Fibroblast of mammary gland (primary cell): ENCODE results near the gene ZBTB47.

Experiments
- DNase-seq: peaks from one replicate; pipeline ENCODE4 v3.0.0-alpha.2; 2010; ENCODE audit warnings: low read depth
- H3K4me3 ChIP-seq: 2 replicates; pipeline ENCODE4 v1.5.1; 2011; ENCODE audit warnings: low read depth, mild to moderate bottlenecking, low read length, moderate library complexity; ENCODE audit not compliant: control insufficient read depth
- TF ChIP-seq, protein P1 (sequence below): conservative IDR thresholded peaks from 2 replicates; pipeline ENCODE4 v1.5.1; 2011; ENCODE audit warnings: low read depth, low read length, inconsistent platforms; ENCODE audit not compliant: control insufficient read depth, insufficient read depth

ZBTB47 gene

DNA sequence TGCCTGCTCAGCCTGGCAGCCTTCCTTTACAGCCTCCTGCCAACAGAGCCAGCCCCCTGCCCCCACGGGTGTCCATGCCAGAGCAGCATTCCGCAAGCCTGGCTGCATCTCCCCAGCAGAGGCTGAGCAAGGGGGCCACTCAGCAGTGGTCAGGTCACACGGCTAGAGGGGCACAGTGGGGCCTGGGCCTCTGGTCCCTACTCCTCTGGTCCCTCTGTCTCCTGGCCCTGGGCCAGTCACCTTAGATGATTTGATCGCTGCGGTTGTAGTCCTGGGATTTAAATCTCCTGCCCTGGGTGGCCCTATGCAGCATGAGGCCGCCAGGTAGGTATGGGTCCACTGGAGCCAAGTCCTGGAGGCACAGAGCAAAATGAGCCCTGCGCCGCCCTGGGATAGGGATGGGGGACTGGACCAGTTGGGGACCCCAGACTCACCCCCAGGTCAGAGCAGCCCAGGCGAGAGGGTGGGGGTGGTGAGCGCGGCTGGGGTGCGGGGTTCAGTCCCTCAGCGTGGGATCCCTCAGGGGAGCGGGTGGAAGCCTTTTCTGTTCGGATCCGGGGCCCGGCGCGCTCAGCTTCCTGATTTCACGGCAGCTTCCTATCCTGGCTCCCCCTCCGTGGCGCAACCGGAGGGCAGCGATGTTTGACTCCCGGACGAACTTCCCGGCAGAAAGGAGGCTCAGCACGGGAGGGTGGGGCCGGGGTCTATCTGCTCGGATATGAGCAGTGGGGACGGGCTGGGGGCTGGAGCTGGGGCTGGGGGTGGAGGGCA is at the start of gene ZBTB47:
TSS of gene ZBTB47 (plus strand) at position 138 of the 771 bp plus-strand sequence. CDS start 4,659 bp downstream, outside the sequence.
- TF ChIP-seq, protein P1, sequence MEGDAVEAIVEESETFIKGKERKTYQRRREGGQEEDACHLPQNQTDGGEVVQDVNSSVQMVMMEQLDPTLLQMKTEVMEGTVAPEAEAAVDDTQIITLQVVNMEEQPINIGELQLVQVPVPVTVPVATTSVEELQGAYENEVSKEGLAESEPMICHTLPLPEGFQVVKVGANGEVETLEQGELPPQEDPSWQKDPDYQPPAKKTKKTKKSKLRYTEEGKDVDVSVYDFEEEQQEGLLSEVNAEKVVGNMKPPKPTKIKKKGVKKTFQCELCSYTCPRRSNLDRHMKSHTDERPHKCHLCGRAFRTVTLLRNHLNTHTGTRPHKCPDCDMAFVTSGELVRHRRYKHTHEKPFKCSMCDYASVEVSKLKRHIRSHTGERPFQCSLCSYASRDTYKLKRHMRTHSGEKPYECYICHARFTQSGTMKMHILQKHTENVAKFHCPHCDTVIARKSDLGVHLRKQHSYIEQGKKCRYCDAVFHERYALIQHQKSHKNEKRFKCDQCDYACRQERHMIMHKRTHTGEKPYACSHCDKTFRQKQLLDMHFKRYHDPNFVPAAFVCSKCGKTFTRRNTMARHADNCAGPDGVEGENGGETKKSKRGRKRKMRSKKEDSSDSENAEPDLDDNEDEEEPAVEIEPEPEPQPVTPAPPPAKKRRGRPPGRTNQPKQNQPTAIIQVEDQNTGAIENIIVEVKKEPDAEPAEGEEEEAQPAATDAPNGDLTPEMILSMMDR, result no peak
- peak within 1 kb of the TSS; percentile 76 for H3K4me3 ChIP-seq
- DNase-seq, result no peak

DNA sequence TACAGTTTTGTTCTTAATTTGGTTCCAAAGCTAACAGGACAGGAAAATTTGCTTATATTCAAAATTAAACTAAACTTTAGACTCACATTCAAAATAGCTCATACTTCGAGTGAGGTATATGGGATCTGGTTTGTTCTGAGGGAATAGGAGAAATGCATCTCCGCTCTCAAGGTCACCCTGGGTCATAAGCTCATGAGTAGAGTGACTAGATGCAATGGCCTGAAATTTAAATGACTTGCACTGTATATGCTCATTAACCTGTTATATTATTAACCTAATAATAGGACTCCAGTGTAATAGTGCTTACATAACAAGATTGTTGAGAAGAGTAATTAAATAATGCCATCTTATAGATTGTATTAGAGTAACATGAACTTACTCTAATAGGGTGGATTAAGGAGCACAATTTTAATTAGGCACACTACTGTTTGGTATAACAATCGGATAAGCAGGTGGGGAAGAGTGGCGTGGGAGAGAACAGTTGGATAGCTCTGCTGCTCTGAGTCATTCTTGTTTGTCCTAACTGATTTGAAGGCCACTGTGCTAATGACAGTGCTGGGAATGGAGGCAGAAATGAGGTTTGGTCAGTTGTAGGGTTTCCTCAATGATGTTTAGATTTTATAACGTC is 47.8 kb upstream of the ZBTB47 start:
- TF ChIP-seq, protein P1, result no peak
- peak; percentile 30 for DNase-seq
- no peak overlapping the region for H3K4me3 ChIP-seq

DNA sequence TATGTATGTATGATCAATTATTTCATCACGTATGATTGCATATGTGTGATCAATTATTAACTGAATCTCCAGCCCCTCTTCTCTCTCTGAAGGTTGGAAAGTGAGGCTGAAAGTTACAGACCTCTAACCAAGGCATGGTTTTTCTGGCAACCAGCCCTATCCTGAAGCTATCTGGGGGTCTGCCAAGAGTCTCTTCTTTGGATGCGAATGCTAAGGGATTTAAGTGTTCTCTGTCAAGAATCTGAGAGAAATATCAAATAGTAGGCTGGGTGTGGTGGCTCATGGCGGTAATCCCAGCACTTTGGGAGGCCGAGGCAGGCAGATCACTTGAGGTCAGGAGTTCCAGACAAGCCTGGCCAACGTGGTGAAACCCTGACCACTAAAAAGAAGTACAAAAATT is 44.9 kb upstream of the ZBTB47 start:
- peak; percentile 42 for DNase-seq
- H3K4me3 ChIP-seq, result no peak overlapping the region
- TF ChIP-seq, protein P1, result no peak

DNA sequence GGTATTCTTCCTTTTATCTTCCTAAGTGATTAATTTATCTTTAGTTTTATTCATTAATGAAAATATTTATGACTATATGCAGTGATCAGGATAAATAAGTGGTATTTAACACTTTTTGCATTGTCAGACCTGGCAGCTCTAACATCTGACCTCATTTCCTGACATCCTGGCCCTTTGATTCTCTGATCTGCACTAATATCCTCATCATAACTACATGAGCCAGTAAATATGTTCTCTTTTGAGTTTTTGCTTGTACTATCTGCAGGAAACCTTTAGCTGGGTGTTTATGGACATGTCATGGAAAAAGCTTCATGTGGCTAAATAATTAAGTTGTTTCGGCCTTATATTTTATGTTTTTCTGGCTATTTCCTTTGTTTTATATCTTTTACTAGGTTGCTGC is 42.5 kb upstream of the ZBTB47 start:
- no peak overlapping the region for H3K4me3 ChIP-seq
- TF ChIP-seq, protein P1, result no peak
- DNase-seq, result peak; percentile 16

DNA sequence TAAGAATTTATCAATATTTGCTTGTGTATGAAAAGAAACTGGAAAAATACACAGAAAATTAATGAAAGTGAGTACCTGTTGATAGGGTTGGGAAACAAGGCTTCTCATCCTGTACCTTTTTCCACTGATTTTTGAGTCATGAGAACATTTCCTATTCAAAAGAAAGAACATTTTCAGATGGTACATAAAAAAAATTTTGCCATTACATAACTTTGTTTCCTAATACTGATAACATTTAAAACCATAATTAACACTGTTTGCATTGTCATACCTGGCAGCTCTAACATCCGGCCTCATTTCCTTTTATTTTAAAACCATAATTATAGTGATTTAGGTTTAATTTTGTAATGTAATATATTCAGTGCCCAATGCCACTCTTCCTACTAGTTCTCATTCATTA is 41.3 kb upstream of the ZBTB47 start:
- TF ChIP-seq, protein P1, result no peak
- no peak overlapping the region for H3K4me3 ChIP-seq
- DNase-seq, result no peak

DNA sequence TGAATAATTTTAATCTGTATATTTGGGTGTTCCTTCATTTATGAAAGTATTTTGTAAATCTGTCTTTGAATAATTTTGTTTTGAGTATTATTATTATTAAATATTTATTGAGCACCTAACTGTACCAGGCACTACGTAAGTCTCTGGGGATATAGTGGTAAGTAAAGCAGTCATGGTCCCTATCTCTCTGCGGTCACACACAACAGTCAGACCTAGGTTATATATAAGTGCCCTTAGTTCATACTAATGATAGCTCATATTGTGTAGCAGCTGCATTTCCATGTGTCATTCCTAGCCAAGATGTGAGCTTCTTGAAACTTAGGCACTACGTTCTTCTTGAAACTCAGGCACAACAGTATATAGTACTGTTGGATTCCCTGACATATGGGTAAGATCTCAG is 40.6 kb upstream of the ZBTB47 start:
- DNase-seq, result no peak
- no peak overlapping the region for H3K4me3 ChIP-seq
- TF ChIP-seq, protein P1, result no peak
